ENCODE results near the gene IRF2BP1.

IRF2BP1 gene

DNA sequence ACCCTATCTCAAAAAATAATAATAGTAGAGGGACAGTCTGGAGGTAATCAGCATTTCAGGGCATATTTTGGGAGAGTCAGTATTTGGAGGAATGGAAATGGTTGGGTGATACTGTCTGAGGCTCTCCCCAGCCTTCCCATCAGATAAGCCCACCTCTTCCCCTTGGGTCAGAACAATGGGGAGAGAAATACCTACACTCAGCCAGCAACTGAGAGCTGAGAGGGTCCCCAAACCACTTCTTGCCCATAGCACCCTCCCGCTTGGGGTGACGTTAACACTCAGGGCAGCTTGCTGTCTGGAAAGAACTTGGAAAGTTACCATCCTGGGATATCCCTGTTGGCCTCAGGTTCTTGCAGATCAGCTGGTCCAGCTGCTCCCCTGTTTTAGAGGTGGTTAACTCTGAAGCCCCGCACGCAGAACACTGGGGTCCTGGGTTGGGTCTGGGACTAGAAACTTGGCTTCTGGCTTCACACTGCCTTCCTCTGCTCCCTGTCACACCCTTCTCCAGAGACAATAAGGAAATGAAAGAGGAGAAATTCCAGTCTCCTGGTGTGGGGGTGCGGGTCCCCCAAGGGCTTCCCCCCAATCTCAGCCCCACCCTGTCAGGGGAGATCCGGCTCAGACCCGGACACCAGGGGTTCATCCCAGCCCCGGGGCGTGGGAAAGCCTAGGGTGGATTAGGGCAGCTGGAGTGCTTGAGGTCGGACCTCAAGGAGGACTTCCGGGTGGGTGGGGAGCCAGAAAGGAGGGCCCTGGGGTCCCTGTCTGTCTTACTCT lies 19.4 kb downstream of the IRF2BP1 start:
- peaks cover 31% of the 10 kb centered on the region for H3K27me3 ChIP-seq (ENCODE audit: insufficient read depth, poor library complexity, severe bottlenecking)
- no peak for DNase-seq (ENCODE audit: low read depth in 1 of 2, low spot score in 1 of 2)
- no peak overlapping the region for H3K27ac ChIP-seq (replicated peaks)
- no peak overlapping the region for H3K4me3 ChIP-seq (replicated peaks; ENCODE audit: insufficient read depth, low read length)
- TF ChIP-seq GABPA (IDR thresholded peaks at IDR 0.05; ENCODE audit: low read depth) (no peak), SPI1 (IDR thresholded peaks at IDR 0.05; ENCODE audit: borderline replicate concordance, low read depth) (no peak), POLR2AphosphoS5 (IDR thresholded peaks at IDR 0.05; ENCODE audit: low read depth) (no peak)
- TF ChIP-seq, protein P1, sequence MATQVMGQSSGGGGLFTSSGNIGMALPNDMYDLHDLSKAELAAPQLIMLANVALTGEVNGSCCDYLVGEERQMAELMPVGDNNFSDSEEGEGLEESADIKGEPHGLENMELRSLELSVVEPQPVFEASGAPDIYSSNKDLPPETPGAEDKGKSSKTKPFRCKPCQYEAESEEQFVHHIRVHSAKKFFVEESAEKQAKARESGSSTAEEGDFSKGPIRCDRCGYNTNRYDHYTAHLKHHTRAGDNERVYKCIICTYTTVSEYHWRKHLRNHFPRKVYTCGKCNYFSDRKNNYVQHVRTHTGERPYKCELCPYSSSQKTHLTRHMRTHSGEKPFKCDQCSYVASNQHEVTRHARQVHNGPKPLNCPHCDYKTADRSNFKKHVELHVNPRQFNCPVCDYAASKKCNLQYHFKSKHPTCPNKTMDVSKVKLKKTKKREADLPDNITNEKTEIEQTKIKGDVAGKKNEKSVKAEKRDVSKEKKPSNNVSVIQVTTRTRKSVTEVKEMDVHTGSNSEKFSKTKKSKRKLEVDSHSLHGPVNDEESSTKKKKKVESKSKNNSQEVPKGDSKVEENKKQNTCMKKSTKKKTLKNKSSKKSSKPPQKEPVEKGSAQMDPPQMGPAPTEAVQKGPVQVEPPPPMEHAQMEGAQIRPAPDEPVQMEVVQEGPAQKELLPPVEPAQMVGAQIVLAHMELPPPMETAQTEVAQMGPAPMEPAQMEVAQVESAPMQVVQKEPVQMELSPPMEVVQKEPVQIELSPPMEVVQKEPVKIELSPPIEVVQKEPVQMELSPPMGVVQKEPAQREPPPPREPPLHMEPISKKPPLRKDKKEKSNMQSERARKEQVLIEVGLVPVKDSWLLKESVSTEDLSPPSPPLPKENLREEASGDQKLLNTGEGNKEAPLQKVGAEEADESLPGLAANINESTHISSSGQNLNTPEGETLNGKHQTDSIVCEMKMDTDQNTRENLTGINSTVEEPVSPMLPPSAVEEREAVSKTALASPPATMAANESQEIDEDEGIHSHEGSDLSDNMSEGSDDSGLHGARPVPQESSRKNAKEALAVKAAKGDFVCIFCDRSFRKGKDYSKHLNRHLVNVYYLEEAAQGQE (IDR thresholded peaks at IDR 0.05; ENCODE audit: insufficient replicate concordance, low read depth): no peak
- TF ChIP-seq, protein P2, sequence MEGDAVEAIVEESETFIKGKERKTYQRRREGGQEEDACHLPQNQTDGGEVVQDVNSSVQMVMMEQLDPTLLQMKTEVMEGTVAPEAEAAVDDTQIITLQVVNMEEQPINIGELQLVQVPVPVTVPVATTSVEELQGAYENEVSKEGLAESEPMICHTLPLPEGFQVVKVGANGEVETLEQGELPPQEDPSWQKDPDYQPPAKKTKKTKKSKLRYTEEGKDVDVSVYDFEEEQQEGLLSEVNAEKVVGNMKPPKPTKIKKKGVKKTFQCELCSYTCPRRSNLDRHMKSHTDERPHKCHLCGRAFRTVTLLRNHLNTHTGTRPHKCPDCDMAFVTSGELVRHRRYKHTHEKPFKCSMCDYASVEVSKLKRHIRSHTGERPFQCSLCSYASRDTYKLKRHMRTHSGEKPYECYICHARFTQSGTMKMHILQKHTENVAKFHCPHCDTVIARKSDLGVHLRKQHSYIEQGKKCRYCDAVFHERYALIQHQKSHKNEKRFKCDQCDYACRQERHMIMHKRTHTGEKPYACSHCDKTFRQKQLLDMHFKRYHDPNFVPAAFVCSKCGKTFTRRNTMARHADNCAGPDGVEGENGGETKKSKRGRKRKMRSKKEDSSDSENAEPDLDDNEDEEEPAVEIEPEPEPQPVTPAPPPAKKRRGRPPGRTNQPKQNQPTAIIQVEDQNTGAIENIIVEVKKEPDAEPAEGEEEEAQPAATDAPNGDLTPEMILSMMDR (IDR thresholded peaks at IDR 0.05; ENCODE audit: insufficient read depth, low read length): no peak

DNA sequence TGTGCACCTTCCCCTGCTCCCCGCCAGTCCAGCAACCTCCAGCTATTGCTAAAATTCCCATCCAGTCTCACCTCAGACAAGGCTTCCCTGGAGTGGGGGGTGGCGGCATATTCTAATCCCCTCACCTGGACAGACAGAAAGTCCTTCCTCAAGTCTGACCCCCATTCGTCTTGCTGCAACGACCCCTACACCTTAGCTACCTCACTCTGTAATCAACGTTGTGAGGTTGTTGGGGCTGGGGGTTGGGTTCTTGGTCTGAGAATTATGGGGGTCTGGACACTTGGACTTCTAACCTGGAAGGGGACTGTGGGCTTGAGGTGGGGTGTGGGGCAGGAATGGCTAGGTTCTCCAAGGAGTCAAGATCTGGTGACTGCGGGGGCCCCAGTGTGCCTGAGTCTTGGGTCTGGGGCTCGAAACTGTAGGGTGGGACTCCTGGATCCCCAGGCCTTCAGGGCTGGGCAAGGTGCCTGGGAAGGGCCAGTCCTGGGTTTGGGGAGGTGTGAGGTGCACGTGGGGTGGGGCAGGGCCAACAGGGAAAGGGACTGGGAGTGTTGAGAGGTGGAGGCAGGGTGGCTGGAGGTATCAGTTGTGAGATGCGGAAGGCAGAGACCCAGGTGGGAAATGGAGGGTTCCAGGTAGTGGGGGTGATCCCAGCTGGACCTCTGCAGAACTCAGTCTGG lies 20.5 kb downstream of the IRF2BP1 start:
- no peak for DNase-seq (ENCODE audit: low read depth in 1 of 2, low spot score in 1 of 2)
- Histone ChIP-seq H3K27ac (replicated peaks) (no peak overlapping the region), H3K27me3 (ENCODE audit: insufficient read depth, poor library complexity, severe bottlenecking) (peaks cover 31% of the 10 kb centered on the region), H3K4me3 (replicated peaks; ENCODE audit: insufficient read depth, low read length) (no peak overlapping the region)
- TF ChIP-seq, protein P1 (IDR thresholded peaks at IDR 0.05; ENCODE audit: insufficient replicate concordance, low read depth): no peak

DNA sequence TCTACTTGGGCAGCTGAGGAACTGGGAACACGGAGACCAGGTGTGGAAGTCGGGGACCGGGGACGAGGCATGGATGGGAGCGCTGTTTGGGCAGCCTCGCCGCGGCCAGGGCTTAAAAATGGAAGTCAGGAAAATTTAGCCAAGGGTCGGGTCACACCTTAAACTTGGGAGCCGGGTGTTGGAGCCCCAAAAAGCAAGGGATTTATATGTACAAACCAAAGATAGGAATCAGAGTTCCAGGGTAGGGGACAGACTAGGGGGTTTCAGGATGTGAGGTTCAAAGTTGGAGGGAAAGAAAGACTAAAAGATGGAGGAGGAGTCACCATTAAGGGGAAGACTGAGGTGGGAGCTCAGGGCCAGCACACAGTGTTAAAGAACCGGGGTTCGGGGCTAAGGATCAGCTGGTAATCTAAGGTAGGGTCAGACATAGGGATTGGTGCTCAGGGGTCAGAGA lies 21.3 kb downstream of the IRF2BP1 start:
- no peak for TF ChIP-seq POLR2AphosphoS5 (IDR thresholded peaks at IDR 0.05; ENCODE audit: low read depth)
- no peak for TF ChIP-seq SPI1 (IDR thresholded peaks at IDR 0.05; ENCODE audit: borderline replicate concordance, low read depth)
- TF ChIP-seq, protein P2 (IDR thresholded peaks at IDR 0.05; ENCODE audit: insufficient read depth, low read length): no peak
- TF ChIP-seq, protein P1 (IDR thresholded peaks at IDR 0.05; ENCODE audit: insufficient replicate concordance, low read depth): no peak
- no peak for TF ChIP-seq GABPA (IDR thresholded peaks at IDR 0.05; ENCODE audit: low read depth)
- Histone ChIP-seq H3K27me3 (ENCODE audit: insufficient read depth, poor library complexity, severe bottlenecking) (peaks cover 31% of the 10 kb centered on the region), H3K4me3 (replicated peaks; ENCODE audit: insufficient read depth, low read length) (no peak overlapping the region), H3K27ac (replicated peaks) (no peak overlapping the region)
- no peak for DNase-seq (ENCODE audit: low read depth in 1 of 2, low spot score in 1 of 2)

Data from HL-60 (cell line).